NK-92 (cell line): Measurements from ENCODE around the gene SMG6.
"Not testable (repeated sequence)": the region's sequence is repeated elsewhere in the genome, so short reads cannot be mapped to it uniquely, and the experiment has no call there.

Source experiments
- DNase-seq: peaks from one replicate; lab custom pipeline; 2025; ENCODE audit not compliant: unreplicated experiment; lab: John Stamatoyannopoulos, UW

SMG6 gene

GRCh38 chr17:2264067-2264860 is 39.3 kb downstream of the SMG6 start:
- DNase-seq, result no peak

- DNase-seq, result no peak
Measured at GRCh38 chr17:2263183-2264066, 40.2 kb downstream of the SMG6 start.

- no peak for DNase-seq
Measured at GRCh38 chr17:2262135-2262587, 41.4 kb downstream of the SMG6 start.

GRCh38 chr17:2259769-2260536 is 43.6 kb downstream of the SMG6 start:
- DNase-seq, result no peak

GRCh38 chr17:2258830-2259229 is 44.8 kb downstream of the SMG6 start:
- DNase-seq, result not testable (repeated sequence)

GRCh38 chr17:2253768-2254406 is 49.7 kb downstream of the SMG6 start:
- DNase-seq, result no peak

GRCh38 chr17:2253362-2253761 is 50.2 kb downstream of the SMG6 start:
- DNase-seq, result no peak

- no peak for DNase-seq
Measured at GRCh38 chr17:2251098-2251497, 52.5 kb downstream of the SMG6 start.

GRCh38 chr17:2250140-2251095 is 53.2 kb downstream of the SMG6 start:
- no peak for DNase-seq

GRCh38 chr17:2247005-2247404 is 56.6 kb downstream of the SMG6 start:
- DNase-seq, result no peak

GRCh38 chr17:2244545-2245525 is 58.8 kb downstream of the SMG6 start:
- no peak for DNase-seq

GRCh38 chr17:2243953-2244352 is 59.6 kb downstream of the SMG6 start:
- no peak for DNase-seq

- DNase-seq, result no peak
Measured at GRCh38 chr17:2241823-2242222, 61.8 kb downstream of the SMG6 start.

- DNase-seq, result no peak
Measured at GRCh38 chr17:2240541-2240940, 63.0 kb downstream of the SMG6 start.

GRCh38 chr17:2239882-2240430 is 63.6 kb downstream of the SMG6 start:
- DNase-seq, result no peak

GRCh38 chr17:2239170-2239551 is 64.4 kb downstream of the SMG6 start:
- DNase-seq, result no peak

GRCh38 chr17:2238432-2239169 is 65.0 kb downstream of the SMG6 start:
- DNase-seq, result no peak

- DNase-seq, result no peak
Measured at GRCh38 chr17:2237950-2238349, 65.6 kb downstream of the SMG6 start.
